ENCODE measurements around the gene MARF1. TPM values are rescaled to one million over a fixed set of nuclear protein-coding genes. Genes with fewer than 3 reads are reported as not detected.

The MARF1 gene
- total and polyA plus RNA-seq, 9 of the 15 experiments (the other 6 are each of a cell fraction or from before 2014, with no cell fraction given), result 4.7 to 33.2 (median 11.7) TPM

GRCh38 chr16:15650019-15650697 is 7.2 kb upstream of the MARF1 start, which contains the start of gene NDE1 (continued):
- TF ChIP-seq AFF4 (CRISPR knock-in tag; IDR thresholded peaks at IDR 0.05) (0 out of 2 replicates have a peak, but pooled peaks have one; percentile 59), ARID2 (IDR thresholded peaks at IDR 0.05) (peak; percentile 29; the same call in 1 of the 2 replicates), ZNF274 (IDR thresholded peaks at IDR 0.05; ENCODE audit: borderline replicate concordance, low read depth, low read length) (no peak), ELF1 (tag; IDR thresholded peaks at IDR 0.05) (0 out of 2 replicates have a peak, but pooled peaks have one; percentile 9), FOS (IDR thresholded peaks at IDR 0.05; ENCODE audit: extremely low read depth, insufficient read length) (peak; percentile 74), MAX (CRISPR knock-in tag; IDR thresholded peaks at IDR 0.05) (peak; percentile 51; the same call in 1 of the 2 replicates), E2F8 (IDR thresholded peaks at IDR 0.05; ENCODE audit: low read depth, partially characterized antibody) (no peak), AFF1 (IDR thresholded peaks at IDR 0.05; ENCODE audit: low read depth in 1 of 2, partially characterized antibody in 2 of 2) (no peak), THAP12 (CRISPR knock-in tag; IDR thresholded peaks at IDR 0.05) (peak; percentile 73), MECOM (CRISPR knock-in tag; IDR thresholded peaks at IDR 0.05) (no peak), ZKSCAN1 (IDR thresholded peaks at IDR 0.05; ENCODE audit: low read depth, low read length) (no peak), SIN3B (IDR thresholded peaks at IDR 0.05; ENCODE audit: low read depth) (peak; percentile 55; the same call in 1 of the 2 replicates)
